CD14-positive monocyte (primary cell): Measurements from ENCODE around the gene AGAP1. TPM values are rescaled to one million over a fixed set of nuclear protein-coding genes. Genes with fewer than 3 reads are reported as not detected.
A peak's percentile ranks its signal among the peaks of the same experiment; 100 is the strongest.

Experiments used
- DNase-seq, 3 donors: peaks; one replicate each; pipeline ENCODE4 v3.0.0-alpha.2; 2011 to 2022
- H2AFZ ChIP-seq: 2 replicates; pipeline ENCODE4 v1.6.0; 2012; ENCODE audit warnings: mild to moderate bottlenecking, low read depth, low read length, inconsistent platforms; ENCODE audit not compliant: insufficient read depth, poor library complexity, severe bottlenecking
- H3K27ac ChIP-seq, 2 donors: 1 replicate in 1 of 2; 2 replicates in 1 of 2; pipeline ENCODE4 v1.5.1; 2012 to 2013; ENCODE audit warnings: low read length in 2 of 2, control low read depth in 1 of 2, inconsistent platforms in 1 of 2, low read depth in 1 of 2, mild to moderate bottlenecking in 1 of 2
- H3K27me3 ChIP-seq, 2 donors: one replicate each; pipeline versions ENCODE4 v1.6.0 to v1.6.1; 2011 to 2013; ENCODE audit warnings: low read length in 2 of 2; ENCODE audit not compliant: control insufficient read depth in 2 of 2, insufficient read depth in 2 of 2
- H3K36me3 ChIP-seq, 2 donors: replicated peaks in 1 of 2; 1 replicate in 1 of 2; 2 replicates in 1 of 2; pipeline versions ENCODE4 v1.5.1 to v1.6.1; 2012 to 2013; ENCODE audit warnings: low read length in 2 of 2, control low read depth in 1 of 2, inconsistent platforms in 1 of 2, mild to moderate bottlenecking in 1 of 2; ENCODE audit not compliant: insufficient read depth in 2 of 2, control insufficient read depth in 1 of 2
- H3K4me1 ChIP-seq, 2 donors: 1 replicate in 1 of 2; 2 replicates in 1 of 2; pipeline versions ENCODE4 v1.5.1 to v1.6.1; 2012 to 2013; ENCODE audit warnings: low read length in 2 of 2, control low read depth in 1 of 2, inconsistent platforms in 1 of 2, mild to moderate bottlenecking in 1 of 2, moderate library complexity in 1 of 2; ENCODE audit not compliant: insufficient read depth in 2 of 2, control insufficient read depth in 1 of 2
- H3K4me2 ChIP-seq: replicated peaks from 2 replicates; pipeline ENCODE3; 2012; ENCODE audit warnings: low read length, moderate library complexity, mild to moderate bottlenecking; ENCODE audit not compliant: poor library complexity, severe bottlenecking; ENCODE audit errors: extremely low read depth
- H3K4me3 ChIP-seq, 3 experiments: fragments of 200-600 bp in 1 of 3; sonication (generic) in 1 of 3; replicated peaks in 1 of 3; 1 replicate in 2 of 3; 2 replicates in 1 of 3; pipeline ENCODE4 v1.5.1; 2011 to 2013; ENCODE audit warnings: low read length in 3 of 3, mild to moderate bottlenecking in 3 of 3, control low read depth in 2 of 3, low read depth in 2 of 3, inconsistent platforms in 1 of 3, moderate library complexity in 1 of 3
- H3K79me2 ChIP-seq: 2 replicates; pipeline ENCODE4 v1.6.0; 2012; ENCODE audit warnings: mild to moderate bottlenecking, control low read depth, inconsistent platforms, low read length, moderate library complexity; ENCODE audit not compliant: insufficient read depth
- H3K9ac ChIP-seq: 2 replicates; pipeline ENCODE4 v1.6.0; 2017; ENCODE audit warnings: low read length, mild to moderate bottlenecking; ENCODE audit not compliant: insufficient read depth, poor library complexity, severe bottlenecking
- H3K9me3 ChIP-seq, 2 donors: replicated peaks in 1 of 2; 1 replicate in 1 of 2; 2 replicates in 1 of 2; pipeline versions ENCODE4 v1.5.1 to v1.6.1; 2012 to 2013; ENCODE audit warnings: low read length in 2 of 2, control low read depth in 1 of 2; ENCODE audit not compliant: control insufficient read depth in 1 of 2, insufficient read depth in 1 of 2
- H4K20me1 ChIP-seq: 2 replicates; pipeline ENCODE4 v1.6.0; 2012; ENCODE audit warnings: mild to moderate bottlenecking, low read length, control low read depth, moderate library complexity; ENCODE audit not compliant: insufficient read depth
- H3K27ac Mint-ChIP-seq, 7 donors: one replicate each; pipeline ENCODE4 v1.8.0; 2020; ENCODE audit warnings: mild to moderate bottlenecking in 7 of 7, mixed read lengths in 7 of 7, moderate library complexity in 6 of 7, inconsistent platforms in 2 of 7
- H3K27me3 Mint-ChIP-seq, 3 donors: one replicate each; pipeline ENCODE4 v1.8.0; 2021 to 2022; ENCODE audit warnings: low read depth in 3 of 3, mild to moderate bottlenecking in 3 of 3, mixed read lengths in 3 of 3, moderate library complexity in 3 of 3, inconsistent platforms in 1 of 3
- H3K36me3 Mint-ChIP-seq, 2 donors: one replicate each; pipeline ENCODE4 v1.8.0; 2020; ENCODE audit warnings: mixed read lengths in 2 of 2, inconsistent platforms in 1 of 2, mild to moderate bottlenecking in 1 of 2
- H3K4me1 Mint-ChIP-seq: one replicate; pipeline ENCODE4 v1.8.0; 2020; ENCODE audit warnings: mild to moderate bottlenecking, mixed read lengths
- H3K4me3 Mint-ChIP-seq, 2 donors: one replicate each; pipeline ENCODE4 v1.8.0; 2020; ENCODE audit warnings: mild to moderate bottlenecking in 2 of 2, mixed read lengths in 2 of 2, moderate library complexity in 1 of 2
- H3K9me3 Mint-ChIP-seq, 7 donors: one replicate each; pipeline ENCODE4 v1.8.0; 2020 to 2022; ENCODE audit warnings: mixed read lengths in 7 of 7, mild to moderate bottlenecking in 6 of 7, moderate library complexity in 6 of 7, inconsistent platforms in 2 of 7
- WGBS: methylation state at CpG from one replicate; pipeline ENCODE4 v1.1.5; 2013; ENCODE audit warnings: missing lambda C conversion rate; ENCODE audit not compliant: insufficient coverage; 5-methylcytosine and 5-hydroxymethylcytosine counted together
- intact Hi-C, 2 donors: fragments of 100-400 bp; cut with micrococcal nuclease; formaldehyde crosslinking; loops; one replicate each; pipeline versions ENCODE4 v1.15.0 to v1.15.1; 2023
- polyA plus RNA-seq, 3 donors: library from polyadenylated mRNA; depleted of rRNA in 1 of 3; unstranded in 2 of 3; stranded (reverse) in 1 of 3; fragments of 300-500 nt in 2 of 3; fragments of >200 nt in 1 of 3; fragmentation: Illumina TruSeq in 2 of 3; gene quantifications; 1 replicate in 2 of 3; 2 replicates in 1 of 3; pipeline ENCODE4 v1.2.3, GENCODE V29; 2012 to 2021
- TF ChIP-seq, protein P1 (sequence below): fragments of 200-600 bp; IDR thresholded peaks from one replicate; pipeline ENCODE4 v1.8.0; 2022; ENCODE audit warnings: antibody characterized with exemption, mild to moderate bottlenecking

Gene AGAP1
- polyA plus RNA-seq, 3 donors = 0.12 TPM; not detected in 2

DNA sequence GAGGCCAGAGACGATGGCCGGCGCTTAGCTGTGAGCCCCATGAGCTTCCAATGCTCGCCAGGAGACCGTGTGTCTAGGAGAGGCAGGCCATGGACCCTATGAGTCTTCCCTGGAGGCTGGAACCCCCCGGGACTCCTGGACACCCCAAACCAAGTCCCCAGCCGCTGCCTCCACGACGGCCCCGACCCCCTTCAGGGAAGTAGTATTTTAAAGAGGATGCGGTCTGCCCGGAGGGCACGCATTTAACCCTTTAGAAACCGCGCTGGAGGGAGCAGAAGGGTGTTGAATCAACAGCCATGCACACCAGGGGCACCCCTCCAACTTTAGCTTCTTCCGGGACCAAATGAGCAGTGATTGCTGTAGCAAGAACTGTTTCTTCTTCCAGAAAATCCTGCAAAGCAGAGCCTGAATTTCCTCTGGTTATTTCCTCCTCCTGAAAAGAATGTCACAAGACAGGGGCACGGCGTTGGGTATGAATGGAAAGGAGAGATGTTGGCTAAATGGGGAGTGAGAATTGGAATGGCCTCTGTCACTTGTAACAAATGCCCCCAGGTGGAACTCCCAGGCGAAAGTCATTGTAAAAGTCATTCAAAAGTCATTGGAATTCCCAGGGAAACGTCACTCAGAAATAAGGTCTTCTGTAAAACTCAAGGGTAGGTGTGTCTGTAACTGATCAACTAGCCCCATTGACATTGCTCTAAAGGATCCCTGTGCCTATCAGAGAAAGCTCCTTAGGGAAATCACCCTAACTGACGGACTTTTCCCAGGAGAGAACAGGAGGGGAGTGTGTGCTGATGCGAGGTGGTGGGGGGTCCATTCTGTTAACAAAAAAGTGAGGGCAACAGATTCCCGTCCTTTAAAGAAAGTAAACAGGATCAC is 680.1 kb downstream of the AGAP1 start:
- Mint-ChIP-seq H3K36me3 (peaks cover 0 to 6% of the 10 kb centered on the region in 2 donors), H3K4me1 (no peaks in the 10 kb centered on the region), H3K27me3 (peaks cover 87 to 99% (median 94%) of the 10 kb centered on the region in 3 donors), H3K4me3 (peak overlapping the region in 1 of 2 donors; percentile 26), H3K27ac (no peak overlapping the region), H3K9me3 (peaks cover 0 to 44% (median 22%) of the 10 kb centered on the region in 7 donors)
- no peak overlapping the region for H2AFZ ChIP-seq
- H3K4me3 ChIP-seq = no peak overlapping the region
- no peak for DNase-seq
- H4K20me1 ChIP-seq = no peaks in the 10 kb centered on the region
- no peak overlapping the region for H3K27ac ChIP-seq
- H3K79me2 ChIP-seq = no peaks in the 10 kb centered on the region
- no peaks in the 10 kb centered on the region for H3K36me3 ChIP-seq
- H3K4me2 ChIP-seq = no peak overlapping the region
- peaks cover 3 to 84% of the 10 kb centered on the region in 2 donors for H3K9me3 ChIP-seq
- no peak overlapping the region for H3K9ac ChIP-seq
- 4% methylated on average over 14 of the region's 23 CpGs for WGBS
- TF ChIP-seq, protein P1, sequence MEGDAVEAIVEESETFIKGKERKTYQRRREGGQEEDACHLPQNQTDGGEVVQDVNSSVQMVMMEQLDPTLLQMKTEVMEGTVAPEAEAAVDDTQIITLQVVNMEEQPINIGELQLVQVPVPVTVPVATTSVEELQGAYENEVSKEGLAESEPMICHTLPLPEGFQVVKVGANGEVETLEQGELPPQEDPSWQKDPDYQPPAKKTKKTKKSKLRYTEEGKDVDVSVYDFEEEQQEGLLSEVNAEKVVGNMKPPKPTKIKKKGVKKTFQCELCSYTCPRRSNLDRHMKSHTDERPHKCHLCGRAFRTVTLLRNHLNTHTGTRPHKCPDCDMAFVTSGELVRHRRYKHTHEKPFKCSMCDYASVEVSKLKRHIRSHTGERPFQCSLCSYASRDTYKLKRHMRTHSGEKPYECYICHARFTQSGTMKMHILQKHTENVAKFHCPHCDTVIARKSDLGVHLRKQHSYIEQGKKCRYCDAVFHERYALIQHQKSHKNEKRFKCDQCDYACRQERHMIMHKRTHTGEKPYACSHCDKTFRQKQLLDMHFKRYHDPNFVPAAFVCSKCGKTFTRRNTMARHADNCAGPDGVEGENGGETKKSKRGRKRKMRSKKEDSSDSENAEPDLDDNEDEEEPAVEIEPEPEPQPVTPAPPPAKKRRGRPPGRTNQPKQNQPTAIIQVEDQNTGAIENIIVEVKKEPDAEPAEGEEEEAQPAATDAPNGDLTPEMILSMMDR = no peak
- H3K27me3 ChIP-seq = peaks cover 92 to 100% of the 10 kb centered on the region in 2 donors
- H3K4me1 ChIP-seq = no peaks in the 10 kb centered on the region
- intact Hi-C loops = no loop called here

DNA sequence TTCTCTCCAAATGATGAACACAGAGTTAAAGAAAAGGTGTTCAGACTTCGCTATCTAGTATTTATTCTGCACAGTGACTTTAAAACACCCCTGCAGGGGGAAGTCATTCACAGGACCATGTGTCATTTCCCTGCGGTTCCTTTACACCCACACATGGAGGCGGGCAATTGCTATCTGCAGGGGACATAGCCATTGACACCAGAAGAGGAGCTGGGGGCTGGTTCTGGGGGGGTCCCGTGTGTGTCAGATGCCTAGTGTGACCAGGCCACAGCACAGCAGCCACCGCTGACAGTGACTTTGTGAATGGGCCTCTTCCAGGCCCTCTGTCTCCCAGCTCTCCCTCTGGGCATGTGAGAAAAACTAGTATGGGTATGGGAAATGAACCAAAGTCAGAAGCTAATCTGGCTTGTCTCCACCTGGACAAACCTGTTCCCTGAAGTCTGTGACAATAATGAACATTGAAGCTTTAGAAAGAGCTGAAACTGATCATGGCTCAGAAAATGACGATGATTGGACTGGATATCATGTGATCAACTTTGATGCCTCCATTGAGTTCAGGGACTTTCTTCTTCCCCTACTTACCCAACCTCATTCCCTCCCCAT is 681.8 kb downstream of the AGAP1 start:
- Histone ChIP-seq H3K4me3 (no peak overlapping the region), H3K27ac (no peak overlapping the region), H3K4me1 (no peaks in the 10 kb centered on the region), H3K4me2 (no peak overlapping the region), H4K20me1 (no peaks in the 10 kb centered on the region), H3K9me3 (peaks cover 3 to 77% of the 10 kb centered on the region in 2 donors), H3K27me3 (peaks cover 93 to 100% of the 10 kb centered on the region in 2 donors), H3K36me3 (no peaks in the 10 kb centered on the region), H2AFZ (no peak overlapping the region), H3K79me2 (no peaks in the 10 kb centered on the region), H3K9ac (no peak overlapping the region)
- intact Hi-C loops = no loop called here
- TF ChIP-seq, protein P1 = no peak
- no peak for DNase-seq
- Mint-ChIP-seq H3K9me3 (peaks cover 0 to 40% (median 13%) of the 10 kb centered on the region in 7 donors), H3K4me3 (peak overlapping the region in 1 of 2 donors; percentile 59), H3K27ac (no peak overlapping the region), H3K36me3 (peaks cover 0 to 1% of the 10 kb centered on the region in 2 donors), H3K27me3 (peaks cover 83 to 98% (median 92%) of the 10 kb centered on the region in 3 donors), H3K4me1 (no peaks in the 10 kb centered on the region)
- no CpG with 5 or more reads among the region's 6 CpGs for WGBS
